ENCODE measurements around the gene PTPRD. TPM values are rescaled to one million over a fixed set of nuclear protein-coding genes. Genes with fewer than 3 reads are reported as not detected.

PTPRD gene
- total RNA-seq, 2 experiments from 2014 or later = not detected

- no peaks in the 10 kb centered on the region for H3K36me3 Mint-ChIP-seq (ENCODE audit: low read depth)
- POLR2A ChIA-PET = no interaction called here
- CTCF ChIA-PET = no interaction called here
These were observed 1777.5 kb downstream of the PTPRD start for GRCh38 chr9:8835291-8835690.

GRCh38 chr9:8832955-8833354, 1779.8 kb downstream of the PTPRD start:
- no peak overlapping the region for H3K27ac Mint-ChIP-seq
- DNase-seq (no peak), ATAC-seq (no peak)
- CTCF ChIA-PET = interaction anchor here (0.8 kb wide), 1 partner anchor 23 kb away, joined by 3 read pairs; no protein-coding TSS in a partner anchor
- intact Hi-C loops (cut with DNase I, micrococcal nuclease) = no loop called here
- H3K9me3 Mint-ChIP-seq (ENCODE audit: low read depth) = no peaks in the 10 kb centered on the region
- no peaks in the 10 kb centered on the region for H3K36me3 Mint-ChIP-seq (ENCODE audit: low read depth)
- H3K27me3 Mint-ChIP-seq = peaks cover 1% of the 10 kb centered on the region
- no peak overlapping the region for H3K4me3 Mint-ChIP-seq
- POLR2A ChIA-PET = no interaction called here
- no peaks in the 10 kb centered on the region for H3K4me1 Mint-ChIP-seq

More at GRCh38 chr9:8835291-8835690, 1777.5 kb downstream of the PTPRD start:
- Mint-ChIP-seq H3K9me3 (ENCODE audit: low read depth) (no peaks in the 10 kb centered on the region), H3K4me1 (no peaks in the 10 kb centered on the region), H3K27me3 (peaks cover 1% of the 10 kb centered on the region), H3K27ac (no peak overlapping the region), H3K4me3 (no peak overlapping the region)
- ATAC-seq (no peak), DNase-seq (no peak)
- intact Hi-C loops (cut with DNase I, micrococcal nuclease) = no loop called here

GRCh38 chr9:8832386-8832785, 1780.4 kb downstream of the PTPRD start:
- Mint-ChIP-seq H3K4me3 (no peak overlapping the region), H3K36me3 (ENCODE audit: low read depth) (no peaks in the 10 kb centered on the region), H3K4me1 (no peaks in the 10 kb centered on the region), H3K9me3 (ENCODE audit: low read depth) (no peaks in the 10 kb centered on the region), H3K27me3 (peaks cover 1% of the 10 kb centered on the region), H3K27ac (no peak overlapping the region)
- no peak for ATAC-seq
- ChIA-PET POLR2A (no interaction called here), CTCF (interaction anchor here (0.8 kb wide), 1 partner anchor 22 kb away, joined by 3 read pairs; no protein-coding TSS in a partner anchor)
- DNase-seq = no peak
- intact Hi-C loops (cut with DNase I, micrococcal nuclease) = no loop called here

- H3K4me1 Mint-ChIP-seq = no peaks in the 10 kb centered on the region
- ATAC-seq = no peak
- H3K9me3 Mint-ChIP-seq (ENCODE audit: low read depth) = no peaks in the 10 kb centered on the region
- POLR2A ChIA-PET = no interaction called here
- H3K4me3 Mint-ChIP-seq = no peak overlapping the region
- H3K27ac Mint-ChIP-seq = no peak overlapping the region
- intact Hi-C loops (cut with DNase I, micrococcal nuclease) = no loop called here
- H3K36me3 Mint-ChIP-seq (ENCODE audit: low read depth) = no peaks in the 10 kb centered on the region
- no peak for DNase-seq
- CTCF ChIA-PET = no interaction called here
- H3K27me3 Mint-ChIP-seq = peaks cover 1% of the 10 kb centered on the region
These were observed 1781.2 kb downstream of the PTPRD start for GRCh38 chr9:8831568-8831967.

GRCh38 chr9:8826281-8826680, 1786.5 kb downstream of the PTPRD start:
- no peaks in the 10 kb centered on the region for H3K9me3 Mint-ChIP-seq (ENCODE audit: low read depth)
- POLR2A ChIA-PET = no interaction called here
- ATAC-seq (no peak), DNase-seq (no peak)
- H3K4me1 Mint-ChIP-seq = peaks cover 3% of the 10 kb centered on the region
- no peaks in the 10 kb centered on the region for H3K36me3 Mint-ChIP-seq (ENCODE audit: low read depth)
- intact Hi-C loops (cut with DNase I, micrococcal nuclease) = no loop called here
- no peak overlapping the region for H3K27ac Mint-ChIP-seq
- no peaks in the 10 kb centered on the region for H3K27me3 Mint-ChIP-seq
- CTCF ChIA-PET = no interaction called here
- no peak overlapping the region for H3K4me3 Mint-ChIP-seq

- H3K36me3 Mint-ChIP-seq (ENCODE audit: low read depth) = no peaks in the 10 kb centered on the region
- no peak overlapping the region for H3K27ac Mint-ChIP-seq
- ATAC-seq (no peak), DNase-seq (no peak)
- H3K4me3 Mint-ChIP-seq = no peak overlapping the region
- CTCF ChIA-PET = no interaction called here
- intact Hi-C loops (cut with DNase I, micrococcal nuclease) = no loop called here
- H3K27me3 Mint-ChIP-seq = no peaks in the 10 kb centered on the region
- no peaks in the 10 kb centered on the region for H3K9me3 Mint-ChIP-seq (ENCODE audit: low read depth)
- POLR2A ChIA-PET = no interaction called here
- H3K4me1 Mint-ChIP-seq = peaks cover 3% of the 10 kb centered on the region
These were observed 1787.1 kb downstream of the PTPRD start for GRCh38 chr9:8825585-8826147.

- no peaks in the 10 kb centered on the region for H3K9me3 Mint-ChIP-seq (ENCODE audit: low read depth)
- intact Hi-C loops (cut with DNase I, micrococcal nuclease) = no loop called here
- H3K4me3 Mint-ChIP-seq = no peak overlapping the region
- H3K27ac Mint-ChIP-seq = no peak overlapping the region
- peaks cover 3% of the 10 kb centered on the region for H3K4me1 Mint-ChIP-seq
- H3K27me3 Mint-ChIP-seq = no peaks in the 10 kb centered on the region
- no peak for DNase-seq
- ChIA-PET CTCF (no interaction called here), POLR2A (no interaction called here)
- H3K36me3 Mint-ChIP-seq (ENCODE audit: low read depth) = no peaks in the 10 kb centered on the region
- no peak for ATAC-seq
These were observed 1789.5 kb downstream of the PTPRD start for GRCh38 chr9:8823131-8823895.

- intact Hi-C loops (cut with DNase I, micrococcal nuclease) = no loop called here
- ChIA-PET CTCF (no interaction called here), POLR2A (no interaction called here)
- Mint-ChIP-seq H3K27me3 (no peaks in the 10 kb centered on the region), H3K4me1 (peaks cover 3% of the 10 kb centered on the region), H3K9me3 (ENCODE audit: low read depth) (no peaks in the 10 kb centered on the region), H3K27ac (no peak overlapping the region), H3K36me3 (ENCODE audit: low read depth) (no peaks in the 10 kb centered on the region), H3K4me3 (no peak overlapping the region)
- DNase-seq (no peak), ATAC-seq (no peak)
These were observed 1790.2 kb downstream of the PTPRD start for GRCh38 chr9:8822667-8823025.

GRCh38 chr9:8821910-8822666, 1790.7 kb downstream of the PTPRD start:
- intact Hi-C loops (cut with DNase I, micrococcal nuclease) = no loop called here
- no peak overlapping the region for H3K4me3 Mint-ChIP-seq
- H3K27me3 Mint-ChIP-seq = no peaks in the 10 kb centered on the region
- H3K9me3 Mint-ChIP-seq (ENCODE audit: low read depth) = no peaks in the 10 kb centered on the region
- ATAC-seq = peak; percentile 42
- POLR2A ChIA-PET = no interaction called here
- DNase-seq = no peak
- no peaks in the 10 kb centered on the region for H3K36me3 Mint-ChIP-seq (ENCODE audit: low read depth)
- peaks cover 3% of the 10 kb centered on the region for H3K4me1 Mint-ChIP-seq
- CTCF ChIA-PET = no interaction called here
- H3K27ac Mint-ChIP-seq = no peak overlapping the region

- ChIA-PET POLR2A (no interaction called here), CTCF (no interaction called here)
- ATAC-seq = no peak
- no peaks in the 10 kb centered on the region for H3K36me3 Mint-ChIP-seq (ENCODE audit: low read depth)
- peaks cover 3% of the 10 kb centered on the region for H3K4me1 Mint-ChIP-seq
- no peaks in the 10 kb centered on the region for H3K27me3 Mint-ChIP-seq
- H3K9me3 Mint-ChIP-seq (ENCODE audit: low read depth) = no peaks in the 10 kb centered on the region
- no peak overlapping the region for H3K27ac Mint-ChIP-seq
- no peak for DNase-seq
- H3K4me3 Mint-ChIP-seq = no peak overlapping the region
- intact Hi-C loops (cut with DNase I, micrococcal nuclease) = loop anchor here in 1 of 2 experiments (5.0 kb wide), 1 partner anchor 50 kb away; no protein-coding TSS in a partner anchor
These were observed 1795.5 kb downstream of the PTPRD start for GRCh38 chr9:8817335-8817734.

GRCh38 chr9:8816361-8816760, 1796.4 kb downstream of the PTPRD start:
- no peak for DNase-seq
- no peaks in the 10 kb centered on the region for H3K27me3 Mint-ChIP-seq
- H3K27ac Mint-ChIP-seq = no peak overlapping the region
- intact Hi-C loops (cut with DNase I, micrococcal nuclease) = loop anchor here in 1 of 2 experiments (5.0 kb wide), 1 partner anchor 51 kb away; no protein-coding TSS in a partner anchor
- no peaks in the 10 kb centered on the region for H3K9me3 Mint-ChIP-seq (ENCODE audit: low read depth)
- H3K4me3 Mint-ChIP-seq = no peak overlapping the region
- no peak for ATAC-seq
- H3K36me3 Mint-ChIP-seq (ENCODE audit: low read depth) = no peaks in the 10 kb centered on the region
- CTCF ChIA-PET = no interaction called here
- POLR2A ChIA-PET = no interaction called here
- no peaks in the 10 kb centered on the region for H3K4me1 Mint-ChIP-seq

GRCh38 chr9:8815931-8816330, 1796.9 kb downstream of the PTPRD start:
- POLR2A ChIA-PET = no interaction called here

More at GRCh38 chr9:8815931-8816330, 1796.9 kb downstream of the PTPRD start:
- no peaks in the 10 kb centered on the region for H3K4me1 Mint-ChIP-seq
- no peak overlapping the region for H3K4me3 Mint-ChIP-seq
- H3K36me3 Mint-ChIP-seq (ENCODE audit: low read depth) = no peaks in the 10 kb centered on the region
- CTCF ChIA-PET = no interaction called here
- DNase-seq (no peak), ATAC-seq (no peak)
- H3K9me3 Mint-ChIP-seq (ENCODE audit: low read depth) = no peaks in the 10 kb centered on the region
- H3K27me3 Mint-ChIP-seq = no peaks in the 10 kb centered on the region
- intact Hi-C loops (cut with DNase I, micrococcal nuclease) = loop anchor here in 1 of 2 experiments (5.0 kb wide), 1 partner anchor 51 kb away; no protein-coding TSS in a partner anchor
- no peak overlapping the region for H3K27ac Mint-ChIP-seq

All from activated CD4-positive, alpha-beta T cell treated with anti-CD3 and anti-CD28 coated beads for 36 hours (primary cell).